ENCODE data around the gene TBC1D16. TPM values are rescaled to one million over a fixed set of nuclear protein-coding genes. Genes with fewer than 3 reads are reported as not detected.

The TBC1D16 gene
- total RNA-seq, 1 donor from 2014 or later: 21.7 TPM

- Histone ChIP-seq H3K9me3 (no peaks in the 10 kb centered on the region), H3K4me1 (peaks cover 22% of the 10 kb centered on the region), H3K27me3 (no peaks in the 10 kb centered on the region), H3K27ac (no peak overlapping the region), H3K36me3 (no peaks in the 10 kb centered on the region), H3K4me3 (no peak overlapping the region)
- no peak for ATAC-seq
- intact Hi-C loops (cut with DNase I): no loop called here
- peak; percentile 22 for DNase-seq
- TF ChIP-seq CTCF (IDR thresholded peaks at IDR 0.05): no peak
These were observed 50.8 kb downstream of the TBC1D16 start for GRCh38 chr17:79984877-79985276.

DNA sequence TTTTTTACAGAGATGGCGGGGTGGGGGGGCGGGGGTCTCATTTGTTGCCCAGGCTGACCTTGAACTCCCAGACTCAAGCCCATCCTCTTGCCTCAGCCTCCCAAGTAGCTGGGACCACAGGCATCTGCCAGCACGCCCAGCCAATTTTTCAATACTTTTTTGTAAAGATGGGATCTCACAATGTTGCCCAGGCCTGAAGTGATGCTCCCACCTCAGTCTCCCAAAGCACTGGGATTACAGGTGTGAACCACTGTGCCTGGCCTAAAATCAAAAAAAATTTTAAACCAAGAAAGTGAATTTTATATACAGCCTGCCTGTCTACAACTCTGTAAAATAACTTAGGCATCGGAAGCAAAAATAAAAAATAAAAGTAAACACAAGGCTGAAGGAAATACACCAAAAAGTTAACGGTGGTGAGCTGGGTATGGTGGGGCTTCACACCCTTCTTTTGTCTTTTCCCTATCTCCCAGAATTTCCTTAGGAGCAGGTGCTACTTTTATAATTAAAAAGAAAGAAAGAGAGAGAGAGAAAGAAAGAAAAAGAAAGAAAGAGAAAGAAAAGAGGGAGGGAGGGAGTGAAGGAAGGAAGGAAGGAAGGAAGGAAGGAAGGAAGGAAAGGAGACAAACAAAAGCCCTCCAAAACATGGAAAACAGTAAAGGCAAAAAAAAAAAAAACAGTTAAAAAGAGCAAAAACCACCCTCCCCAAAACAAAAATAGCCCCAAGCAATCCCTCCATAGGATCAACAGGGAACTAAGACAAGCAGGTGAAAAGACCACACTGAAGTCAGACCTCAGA lies 51.4 kb downstream of the TBC1D16 start:
- Histone ChIP-seq H3K9me3 (no peaks in the 10 kb centered on the region), H3K4me3 (no peak overlapping the region), H3K4me1 (peaks cover 22% of the 10 kb centered on the region), H3K36me3 (no peaks in the 10 kb centered on the region), H3K27me3 (no peaks in the 10 kb centered on the region), H3K27ac (no peak overlapping the region)
- ATAC-seq: no peak
- intact Hi-C loops (cut with DNase I): no loop called here
- DNase-seq: peak; percentile 20
- no peak for TF ChIP-seq CTCF (IDR thresholded peaks at IDR 0.05)

GRCh38 chr17:79983456-79983855 lies 52.2 kb downstream of the TBC1D16 start:
- Histone ChIP-seq H3K4me1 (peaks cover 22% of the 10 kb centered on the region), H3K27ac (no peak overlapping the region), H3K36me3 (no peaks in the 10 kb centered on the region), H3K27me3 (no peaks in the 10 kb centered on the region), H3K4me3 (no peak overlapping the region), H3K9me3 (no peaks in the 10 kb centered on the region)
- TF ChIP-seq CTCF (IDR thresholded peaks at IDR 0.05): no peak
- intact Hi-C loops (cut with DNase I): no loop called here
- ATAC-seq (peak; percentile 57), DNase-seq (peak; percentile 74)

GRCh38 chr17:79982986-79983385 lies 52.7 kb downstream of the TBC1D16 start:
- H3K27me3 ChIP-seq: no peaks in the 10 kb centered on the region
- intact Hi-C loops (cut with DNase I): no loop called here
- no peak for ATAC-seq
- TF ChIP-seq CTCF (IDR thresholded peaks at IDR 0.05): no peak
- no peak overlapping the region for H3K4me3 ChIP-seq
- H3K9me3 ChIP-seq: no peaks in the 10 kb centered on the region
- H3K36me3 ChIP-seq: no peaks in the 10 kb centered on the region
- peaks cover 20% of the 10 kb centered on the region for H3K4me1 ChIP-seq
- no peak overlapping the region for H3K27ac ChIP-seq
- peak; percentile 51 for DNase-seq

DNA sequence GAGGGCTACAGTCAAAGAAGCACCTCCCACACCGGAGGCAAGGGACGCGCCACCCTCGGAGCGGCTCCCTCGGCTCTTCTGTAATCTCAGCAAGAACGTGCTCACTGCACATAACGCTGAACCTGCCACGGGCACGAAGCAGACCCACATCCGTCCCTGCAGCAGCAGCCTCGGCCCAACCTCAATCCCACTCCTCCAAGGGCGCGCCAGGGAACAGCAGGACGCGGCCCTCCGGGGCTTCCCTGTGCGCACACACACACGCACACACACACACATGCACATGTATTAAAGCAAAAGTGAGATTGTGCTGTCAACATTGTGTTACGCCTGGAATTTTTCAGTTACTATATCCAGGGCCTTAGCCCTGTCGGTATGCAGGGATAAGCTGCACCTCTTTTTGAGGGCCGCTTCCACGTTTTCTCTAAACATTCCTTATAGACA lies 54.0 kb downstream of the TBC1D16 start:
- H3K9me3 ChIP-seq: no peaks in the 10 kb centered on the region
- intact Hi-C loops (cut with DNase I): no loop called here
- DNase-seq (peak; percentile 46), ATAC-seq (no peak)
- no peak overlapping the region for H3K4me3 ChIP-seq
- H3K27me3 ChIP-seq: no peaks in the 10 kb centered on the region
- no peak overlapping the region for H3K27ac ChIP-seq
- H3K4me1 ChIP-seq: peaks cover 8% of the 10 kb centered on the region
- TF ChIP-seq CTCF (IDR thresholded peaks at IDR 0.05): no peak
- no peaks in the 10 kb centered on the region for H3K36me3 ChIP-seq
